K562 (cell line): Measurements from ENCODE around the gene C4BPB. TPM values are rescaled to one million over a fixed set of nuclear protein-coding genes. Genes with fewer than 3 reads are reported as not detected.

Source experiments
- LCOR ChIP-seq: sonication (generic); formaldehyde crosslinking; IDR thresholded peaks from 2 replicates; pipeline ENCODE4 v1.8.0; 2022; ENCODE audit warnings: mild to moderate bottlenecking, missing genetic modification reagents
- POLR2A ChIP-seq: fragments of 450-650 bp; conservative IDR thresholded peaks from 2 replicates; pipeline ENCODE4 v1.6.1; 2016
- RB1 ChIP-seq: fragments of 450-650 bp; IDR thresholded peaks from 2 replicates; pipeline ENCODE4 v1.6.1; 2017; ENCODE audit warnings: low read depth, mild to moderate bottlenecking
- SAP30 ChIP-seq: fragments of 200-600 bp; sonication (generic); IDR thresholded peaks from 2 replicates; pipeline ENCODE4 v1.6.1; 2012; ENCODE audit warnings: borderline replicate concordance, low read depth, mild to moderate bottlenecking, moderate library complexity, low read length, control low read depth, inconsistent platforms; ENCODE audit not compliant: insufficient read depth, poor library complexity, severe bottlenecking
- SUPT5H ChIP-seq: fragments of 450-650 bp; IDR thresholded peaks from 2 replicates; pipeline ENCODE4 v1.6.1; 2016
- ZNF12 ChIP-seq: sonication (generic); formaldehyde crosslinking; IDR thresholded peaks from 2 replicates; pipeline ENCODE4 v1.4.0; 2020; ENCODE audit warnings: mild to moderate bottlenecking, missing genetic modification reagents
- ZNF263 ChIP-seq: sonication (generic); formaldehyde crosslinking; IDR thresholded peaks from 2 replicates; pipeline ENCODE4 v1.8.0; 2022; ENCODE audit warnings: mild to moderate bottlenecking, missing genetic modification reagents, borderline replicate concordance
- ZNF445 ChIP-seq: fragments of 250-450 bp; sonication (Bioruptor Pico); IDR thresholded peaks from 2 replicates; pipeline ENCODE4 v1.4.0; 2020; ENCODE audit warnings: low read depth, mild to moderate bottlenecking, moderate library complexity
- polyA plus RNA-seq, 8 experiments: library from polyadenylated mRNA; depleted of rRNA in 4 of 8; stranded (reverse) in 5 of 8; unstranded in 3 of 8; fragments of >200 nt; fragmentation: Nextera tagmentation in 2 of 8; fragmentation: Illumina TruSeq in 1 of 8; extraction: Ambion mirVana in 2 of 8; extraction: Trizol in 1 of 8; gene quantifications; 2 replicates each; pipeline versions ENCODE4 v1.2.1 to v1.2.3, GENCODE V29; 2011 to 2014; ENCODE audit warnings: inconsistent platforms in 1 of 8, missing spikeins in 1 of 8
- total RNA-seq, 7 experiments: library from RNA; depleted of rRNA in 6 of 7; stranded (reverse); fragments of >200 nt in 6 of 7; fragmentation: Illumina TruSeq in 2 of 7; extraction: Trizol in 2 of 7; gene quantifications; 2 replicates each; pipeline versions ENCODE4 v1.2.1 to v1.2.3, GENCODE V29; 2011 to 2021; ENCODE audit warnings: low replicate concordance in 1 of 7
- TF ChIP-seq, protein P1 (sequence below): sonication (generic); formaldehyde crosslinking; IDR thresholded peaks from 2 replicates; pipeline ENCODE4 v1.8.0; 2022; ENCODE audit warnings: mild to moderate bottlenecking, missing genetic modification reagents
- TF ChIP-seq, protein P2 (sequence below): fragments of 450-650 bp; IDR thresholded peaks from 2 replicates; pipeline ENCODE4 v1.6.1; 2014; ENCODE audit warnings: low read depth, mild to moderate bottlenecking, moderate library complexity, borderline replicate concordance
- TF ChIP-seq, protein P3 (sequence below): fragments of 450-650 bp; IDR thresholded peaks from 2 replicates; pipeline ENCODE4 v1.6.1; 2016; ENCODE audit warnings: antibody characterized with exemption
- TF ChIP-seq, protein P4 (sequence below): sonication (generic); IDR thresholded peaks from 2 replicates; pipeline ENCODE4 v1.6.1; 2016
- TF ChIP-seq, protein P5 (sequence below): fragments of 450-650 bp; IDR thresholded peaks from 2 replicates; pipeline ENCODE4 v1.6.1; 2016; ENCODE audit warnings: borderline replicate concordance
- TF ChIP-seq, protein P6 (sequence below): sonication (generic); formaldehyde crosslinking; IDR thresholded peaks from 2 replicates; pipeline ENCODE4 v1.4.0; 2020; ENCODE audit warnings: mild to moderate bottlenecking, missing genetic modification reagents
- TF ChIP-seq, protein P7 (sequence below): sonication (generic); formaldehyde crosslinking; IDR thresholded peaks from 2 replicates; pipeline ENCODE4 v1.9.0; 2022; ENCODE audit warnings: mild to moderate bottlenecking, missing genetic modification reagents

C4BPB gene
- total and polyA plus RNA-seq, 9 of the 15 experiments (the other 6 are each of a cell fraction or from before 2014, with no cell fraction given) = not detected

DNA sequence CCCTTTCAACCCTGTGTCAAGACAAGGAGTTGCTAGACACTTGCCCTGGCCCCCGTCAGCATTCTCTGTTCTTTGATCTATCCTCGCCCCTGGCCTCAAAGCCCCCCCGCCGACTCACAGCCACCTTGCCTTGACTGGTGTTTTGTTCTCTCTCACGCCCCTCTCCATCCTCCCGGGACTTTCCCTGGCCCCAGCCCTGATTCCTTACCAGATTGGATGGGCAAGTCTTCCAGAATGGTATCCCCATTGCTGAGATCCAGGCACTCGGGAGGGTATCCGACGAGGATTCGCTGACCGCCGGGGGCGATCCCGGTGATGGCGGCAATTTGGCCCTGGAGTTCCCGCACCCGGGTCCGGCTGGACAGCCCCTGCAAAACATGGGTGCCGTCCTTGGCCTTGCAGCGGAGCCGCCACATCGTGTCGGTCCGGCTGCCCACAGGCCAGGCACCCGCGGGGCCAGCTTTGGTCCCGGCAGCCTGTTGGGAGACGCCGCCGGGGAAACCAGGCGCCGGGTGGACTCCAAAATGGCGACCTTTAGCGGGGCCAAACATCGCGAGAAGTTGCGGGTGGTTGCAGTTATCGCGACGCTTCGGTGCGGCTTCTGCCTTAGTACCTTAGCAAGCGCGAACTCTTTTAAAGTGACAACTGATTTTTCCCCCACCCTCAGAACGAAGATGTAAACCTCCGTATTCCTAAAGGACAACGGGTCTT lies 38.0 kb upstream of the C4BPB start (continued):
- TF ChIP-seq, protein P1, sequence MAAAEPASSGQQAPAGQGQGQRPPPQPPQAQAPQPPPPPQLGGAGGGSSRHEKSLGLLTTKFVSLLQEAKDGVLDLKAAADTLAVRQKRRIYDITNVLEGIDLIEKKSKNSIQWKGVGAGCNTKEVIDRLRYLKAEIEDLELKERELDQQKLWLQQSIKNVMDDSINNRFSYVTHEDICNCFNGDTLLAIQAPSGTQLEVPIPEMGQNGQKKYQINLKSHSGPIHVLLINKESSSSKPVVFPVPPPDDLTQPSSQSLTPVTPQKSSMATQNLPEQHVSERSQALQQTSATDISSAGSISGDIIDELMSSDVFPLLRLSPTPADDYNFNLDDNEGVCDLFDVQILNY (CRISPR knock-in tag) = 0 out of 2 replicates have a peak, but pooled peaks have one; percentile 59
- TF ChIP-seq, protein P2, sequence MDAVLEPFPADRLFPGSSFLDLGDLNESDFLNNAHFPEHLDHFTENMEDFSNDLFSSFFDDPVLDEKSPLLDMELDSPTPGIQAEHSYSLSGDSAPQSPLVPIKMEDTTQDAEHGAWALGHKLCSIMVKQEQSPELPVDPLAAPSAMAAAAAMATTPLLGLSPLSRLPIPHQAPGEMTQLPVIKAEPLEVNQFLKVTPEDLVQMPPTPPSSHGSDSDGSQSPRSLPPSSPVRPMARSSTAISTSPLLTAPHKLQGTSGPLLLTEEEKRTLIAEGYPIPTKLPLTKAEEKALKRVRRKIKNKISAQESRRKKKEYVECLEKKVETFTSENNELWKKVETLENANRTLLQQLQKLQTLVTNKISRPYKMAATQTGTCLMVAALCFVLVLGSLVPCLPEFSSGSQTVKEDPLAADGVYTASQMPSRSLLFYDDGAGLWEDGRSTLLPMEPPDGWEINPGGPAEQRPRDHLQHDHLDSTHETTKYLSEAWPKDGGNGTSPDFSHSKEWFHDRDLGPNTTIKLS = peak; percentile 91
- TF ChIP-seq, protein P3, sequence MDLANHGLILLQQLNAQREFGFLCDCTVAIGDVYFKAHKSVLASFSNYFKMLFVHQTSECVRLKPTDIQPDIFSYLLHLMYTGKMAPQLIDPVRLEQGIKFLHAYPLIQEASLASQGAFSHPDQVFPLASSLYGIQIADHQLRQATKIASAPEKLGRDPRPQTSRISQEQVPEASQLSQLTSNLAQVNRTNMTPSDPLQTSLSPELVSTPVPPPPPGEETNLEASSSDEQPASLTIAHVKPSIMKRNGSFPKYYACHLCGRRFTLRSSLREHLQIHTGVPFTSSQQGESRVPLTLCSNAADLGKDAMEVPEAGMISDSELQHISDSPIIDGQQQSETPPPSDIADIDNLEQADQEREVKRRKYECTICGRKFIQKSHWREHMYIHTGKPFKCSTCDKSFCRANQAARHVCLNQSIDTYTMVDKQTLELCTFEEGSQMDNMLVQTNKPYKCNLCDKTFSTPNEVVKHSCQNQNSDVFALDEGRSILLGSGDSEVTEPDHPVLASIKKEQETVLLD = no peak
- TF ChIP-seq, protein P4, sequence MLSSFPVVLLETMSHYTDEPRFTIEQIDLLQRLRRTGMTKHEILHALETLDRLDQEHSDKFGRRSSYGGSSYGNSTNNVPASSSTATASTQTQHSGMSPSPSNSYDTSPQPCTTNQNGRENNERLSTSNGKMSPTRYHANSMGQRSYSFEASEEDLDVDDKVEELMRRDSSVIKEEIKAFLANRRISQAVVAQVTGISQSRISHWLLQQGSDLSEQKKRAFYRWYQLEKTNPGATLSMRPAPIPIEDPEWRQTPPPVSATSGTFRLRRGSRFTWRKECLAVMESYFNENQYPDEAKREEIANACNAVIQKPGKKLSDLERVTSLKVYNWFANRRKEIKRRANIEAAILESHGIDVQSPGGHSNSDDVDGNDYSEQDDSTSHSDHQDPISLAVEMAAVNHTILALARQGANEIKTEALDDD = peak; percentile 54; the same call in 1 of the 2 replicates
- TF ChIP-seq SUPT5H (peak; percentile 85), POLR2A (peak; percentile 94), RB1 (peak; percentile 94), ZNF12 (peak; percentile 93), SAP30 (peak; percentile 86), ZNF445 (CRISPR knock-in tag) (no peak), ZNF263 (CRISPR knock-in tag) (0 out of 2 replicates have a peak, but pooled peaks have one; percentile 28), LCOR (peak; percentile 8; the same call in 1 of the 2 replicates)
- TF ChIP-seq, protein P5, sequence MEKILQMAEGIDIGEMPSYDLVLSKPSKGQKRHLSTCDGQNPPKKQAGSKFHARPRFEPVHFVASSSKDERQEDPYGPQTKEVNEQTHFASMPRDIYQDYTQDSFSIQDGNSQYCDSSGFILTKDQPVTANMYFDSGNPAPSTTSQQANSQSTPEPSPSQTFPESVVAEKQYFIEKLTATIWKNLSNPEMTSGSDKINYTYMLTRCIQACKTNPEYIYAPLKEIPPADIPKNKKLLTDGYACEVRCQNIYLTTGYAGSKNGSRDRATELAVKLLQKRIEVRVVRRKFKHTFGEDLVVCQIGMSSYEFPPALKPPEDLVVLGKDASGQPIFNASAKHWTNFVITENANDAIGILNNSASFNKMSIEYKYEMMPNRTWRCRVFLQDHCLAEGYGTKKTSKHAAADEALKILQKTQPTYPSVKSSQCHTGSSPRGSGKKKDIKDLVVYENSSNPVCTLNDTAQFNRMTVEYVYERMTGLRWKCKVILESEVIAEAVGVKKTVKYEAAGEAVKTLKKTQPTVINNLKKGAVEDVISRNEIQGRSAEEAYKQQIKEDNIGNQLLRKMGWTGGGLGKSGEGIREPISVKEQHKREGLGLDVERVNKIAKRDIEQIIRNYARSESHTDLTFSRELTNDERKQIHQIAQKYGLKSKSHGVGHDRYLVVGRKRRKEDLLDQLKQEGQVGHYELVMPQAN = peak; percentile 49; the same call in 1 of the 2 replicates
- TF ChIP-seq, protein P6, sequence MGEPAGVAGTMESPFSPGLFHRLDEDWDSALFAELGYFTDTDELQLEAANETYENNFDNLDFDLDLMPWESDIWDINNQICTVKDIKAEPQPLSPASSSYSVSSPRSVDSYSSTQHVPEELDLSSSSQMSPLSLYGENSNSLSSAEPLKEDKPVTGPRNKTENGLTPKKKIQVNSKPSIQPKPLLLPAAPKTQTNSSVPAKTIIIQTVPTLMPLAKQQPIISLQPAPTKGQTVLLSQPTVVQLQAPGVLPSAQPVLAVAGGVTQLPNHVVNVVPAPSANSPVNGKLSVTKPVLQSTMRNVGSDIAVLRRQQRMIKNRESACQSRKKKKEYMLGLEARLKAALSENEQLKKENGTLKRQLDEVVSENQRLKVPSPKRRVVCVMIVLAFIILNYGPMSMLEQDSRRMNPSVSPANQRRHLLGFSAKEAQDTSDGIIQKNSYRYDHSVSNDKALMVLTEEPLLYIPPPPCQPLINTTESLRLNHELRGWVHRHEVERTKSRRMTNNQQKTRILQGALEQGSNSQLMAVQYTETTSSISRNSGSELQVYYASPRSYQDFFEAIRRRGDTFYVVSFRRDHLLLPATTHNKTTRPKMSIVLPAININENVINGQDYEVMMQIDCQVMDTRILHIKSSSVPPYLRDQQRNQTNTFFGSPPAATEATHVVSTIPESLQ (CRISPR knock-in tag) = peak; percentile 43; the same call in 1 of the 2 replicates
- TF ChIP-seq, protein P7, sequence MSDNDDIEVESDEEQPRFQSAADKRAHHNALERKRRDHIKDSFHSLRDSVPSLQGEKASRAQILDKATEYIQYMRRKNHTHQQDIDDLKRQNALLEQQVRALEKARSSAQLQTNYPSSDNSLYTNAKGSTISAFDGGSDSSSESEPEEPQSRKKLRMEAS (CRISPR knock-in tag) = peak; percentile 60
